ENCODE measurements around the gene SPPL2A. TPM values are rescaled to one million over a fixed set of nuclear protein-coding genes. Genes with fewer than 3 reads are reported as not detected.

The SPPL2A gene
- total and polyA plus RNA-seq, 10 of the 15 experiments (the other 5 are each of a cell fraction or from before 2014, with no cell fraction given): 11.3 to 83.8 (median 44.0) TPM

GRCh38 chr15:50750227-50750705 lies 15.2 kb downstream of the SPPL2A start:
- RAD21 ChIA-PET (ENCODE audit: unreplicated experiment): no interaction called here
- no peak overlapping the region for H3K4me2 ChIP-seq (ENCODE audit: control insufficient read depth, insufficient read depth)
- SMC1A ChIA-PET (ENCODE audit: uncharacterized antibody, unreplicated experiment): interaction anchor here (1.0 to 2.3 kb wide), 4 partner anchors 9 to 24 kb away, joined by 3 to 10 read pairs (median 4); no protein-coding TSS in a partner anchor
- H2AFZ ChIP-seq (ENCODE audit: control insufficient read depth, low read depth, low read length): no peak overlapping the region
- no peak for DNase-seq (ENCODE audit: low read depth, low spot score)
- H3K27me3 ChIP-seq (replicated peaks in 1 of 2; ENCODE audit: control insufficient read depth in 2 of 2, insufficient read depth in 2 of 2, low read length in 1 of 2): no peaks in the 10 kb centered on the region
- CTCF ChIA-PET: interaction anchor here (0.6 kb wide), 2 partner anchors 135 to 290 kb away, joined by 3 read pairs; no protein-coding TSS in a partner anchor
- WGBS (ENCODE audit: insufficient coverage, insufficient replicate concordance, low lambda C conversion rate, missing lambda C conversion rate): 98% methylated on average over 6 of the region's 6 CpGs
- H3K79me2 ChIP-seq (ENCODE audit: control insufficient read depth, insufficient read depth, low read length): peaks cover 25% of the 10 kb centered on the region
- H3K9me3 ChIP-seq (replicated peaks; ENCODE audit: control insufficient read depth, insufficient read depth, low read length): no peaks in the 10 kb centered on the region
- peaks cover under 1 to 9% of the 10 kb centered on the region in 2 experiments for H3K36me3 ChIP-seq (ENCODE audit: control insufficient read depth in 2 of 2, insufficient read depth in 2 of 2, low read length in 1 of 2)
- no peak for FAIRE-seq
- in situ Hi-C loops (cut with MboI) (no loop called here), intact Hi-C loops (cut with micrococcal nuclease; ENCODE audit: unreplicated experiment) (no loop called here)
- no peak overlapping the region for H3K27ac ChIP-seq (ENCODE audit: control insufficient read depth, insufficient read depth)
- no peak overlapping the region for H3K9ac ChIP-seq (ENCODE audit: control insufficient read depth, insufficient read depth, low read length)
- POLR2A ChIA-PET: no interaction called here
- no peak overlapping the region for H3K4me3 ChIP-seq
- BruUV-seq (replicated peaks): no TSS peak
- ATAC-seq: no peak
- no peaks in the 10 kb centered on the region for H4K20me1 ChIP-seq (ENCODE audit: control insufficient read depth, insufficient read depth)
- TF ChIP-seq TCF12 (IDR thresholded peaks at IDR 0.05; ENCODE audit: low read depth, low read length): no peak
- no peak for TF ChIP-seq SMAD1 (IDR thresholded peaks at IDR 0.05; ENCODE audit: low read depth, partially characterized antibody)
- no peak for TF ChIP-seq KDM1A (IDR thresholded peaks at IDR 0.05; ENCODE audit: borderline replicate concordance)
- no peak for TF ChIP-seq SIN3A (IDR thresholded peaks at IDR 0.05; ENCODE audit: low read depth, low read length)
- TF ChIP-seq NRF1 (conservative IDR thresholded peaks at IDR 0.05; ENCODE audit: low read depth, low read length): no peak
- no peak for TF ChIP-seq BCLAF1 (IDR thresholded peaks at IDR 0.05)
- no peak for TF ChIP-seq RB1 (IDR thresholded peaks at IDR 0.05; ENCODE audit: borderline replicate concordance)
- TF ChIP-seq USF2 (IDR thresholded peaks at IDR 0.05; ENCODE audit: borderline replicate concordance, low read depth, low read length): no peak
- no peak for TF ChIP-seq CEBPB (IDR thresholded peaks at IDR 0.05; ENCODE audit: borderline replicate concordance in 1 of 2, low read depth in 2 of 2, low read length in 2 of 2)
- no peaks in the 10 kb centered on the region for H3K4me1 ChIP-seq (ENCODE audit: control insufficient read depth, insufficient read depth, low read length)

Data from GM12878 (cell line).